GM18517 (cell line): ENCODE data around the gene ZNF512.
"Not testable (repeated sequence)": the region's sequence is repeated elsewhere in the genome, so short reads cannot be mapped to it uniquely, and the experiment has no call there.

ENCODE experiments used
- ATAC-seq: cut with Tn5 transposase; IDR thresholded peaks from one replicate; pipeline ENCODE4 v1.9.1; 2021; ENCODE audit warnings: mild to moderate bottlenecking, moderate library complexity; ENCODE audit not compliant: unreplicated experiment

Gene ZNF512

DNA sequence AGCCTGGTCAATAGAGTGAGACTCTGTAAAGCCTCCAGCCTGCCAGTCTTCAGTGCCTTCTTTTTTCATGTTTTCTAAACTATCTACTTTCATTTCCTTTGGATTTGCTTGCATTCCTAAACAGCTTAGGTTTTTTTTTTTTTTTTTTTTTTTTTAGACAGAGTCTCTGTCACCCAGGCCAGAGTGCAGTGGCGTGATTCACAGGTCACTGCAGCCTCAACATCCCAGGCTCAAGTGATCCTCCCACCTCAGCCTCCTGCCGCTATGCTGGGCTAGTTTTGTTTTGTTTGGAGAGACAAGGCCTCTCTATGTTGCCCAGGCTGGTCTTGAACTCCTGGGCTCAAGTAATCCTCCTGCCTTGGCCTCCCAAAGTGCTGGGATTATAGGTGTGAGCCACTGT, 47.4 kb downstream of the ZNF512 start:
- not testable (repeated sequence) for ATAC-seq

DNA sequence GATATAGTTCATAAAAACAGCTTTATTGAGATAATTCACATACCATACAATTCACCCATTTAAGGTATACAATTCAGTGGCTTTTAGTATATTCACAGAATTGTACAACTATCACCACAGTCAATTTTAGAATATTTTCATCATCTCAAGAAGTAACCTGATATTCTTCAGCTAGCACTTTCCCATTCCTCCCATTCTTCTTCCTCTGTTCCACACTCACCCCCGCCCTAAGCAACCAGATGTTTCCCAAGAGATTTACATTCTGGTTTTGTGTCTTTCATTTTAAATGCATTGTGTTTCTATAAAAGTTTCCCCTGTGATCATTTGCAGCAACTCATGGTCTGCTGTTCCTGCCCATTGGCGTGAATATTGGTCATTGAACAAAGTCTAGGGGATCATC, 51.4 kb downstream of the ZNF512 start:
- ATAC-seq: no peak

DNA sequence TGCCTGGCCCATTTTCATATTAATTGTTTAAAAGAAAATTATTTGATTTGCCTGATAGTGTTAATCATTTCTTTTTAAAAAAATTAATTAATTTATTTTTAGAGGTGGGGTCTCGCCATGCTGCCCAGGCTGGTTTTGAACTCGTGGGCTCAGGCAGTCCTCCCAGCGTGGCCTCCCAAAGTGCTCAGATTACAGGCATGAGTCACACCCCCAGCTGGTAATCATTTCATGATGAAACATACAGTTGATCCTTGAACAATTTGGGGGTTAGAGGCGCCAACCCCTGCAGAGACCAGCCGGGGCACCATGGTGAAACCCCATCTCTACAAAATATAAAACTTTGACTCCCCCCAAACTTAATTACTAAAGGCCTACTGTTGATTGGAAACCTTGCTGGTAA, 53.9 kb downstream of the ZNF512 start:
- no peak for ATAC-seq

DNA sequence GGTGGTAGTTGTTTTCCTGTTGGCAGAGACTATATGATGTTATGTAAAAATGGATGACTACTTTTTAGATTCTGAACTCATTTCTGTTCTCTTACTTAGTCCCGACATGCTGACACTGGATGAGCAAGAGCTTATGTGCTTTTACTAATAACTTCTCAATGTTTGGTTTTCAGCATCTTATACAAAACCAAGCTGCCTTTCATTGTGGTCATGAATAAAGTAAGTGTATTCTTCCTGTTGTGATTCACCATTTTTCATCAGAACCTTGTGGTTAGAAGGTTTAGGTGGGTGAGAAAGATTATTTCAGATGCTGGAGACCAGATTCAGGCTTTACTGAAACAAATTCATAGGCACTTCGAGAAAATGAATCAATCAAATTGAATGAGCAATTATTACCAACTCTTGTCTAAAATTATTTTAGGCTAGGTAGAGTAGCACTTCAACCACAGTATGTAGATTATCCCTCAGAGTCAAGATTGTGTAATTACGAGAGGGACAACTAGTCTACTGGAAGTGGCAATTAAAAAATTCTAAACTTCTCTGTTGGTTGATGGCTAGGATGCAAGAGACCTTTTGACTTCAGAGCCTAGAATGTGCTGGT, 55.3 kb downstream of the ZNF512 start:
- no peak for ATAC-seq

DNA sequence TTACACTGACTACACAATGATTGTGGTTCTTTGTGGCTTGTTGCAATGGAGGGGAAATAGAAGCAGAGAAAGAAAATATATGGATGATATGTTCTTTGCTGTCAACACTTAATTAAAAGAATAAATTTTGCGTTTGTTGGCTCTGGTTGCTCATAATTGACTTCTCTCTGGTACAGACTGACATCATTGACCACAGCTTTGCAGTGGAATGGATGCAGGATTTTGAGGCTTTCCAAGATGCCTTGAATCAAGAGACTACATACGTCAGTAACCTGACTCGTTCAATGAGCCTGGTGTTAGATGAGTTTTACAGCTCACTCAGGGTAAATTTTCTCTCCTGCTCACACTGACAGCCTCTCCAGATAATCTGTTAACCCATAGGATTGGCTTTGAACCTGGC, 55.9 kb downstream of the ZNF512 start:
- ATAC-seq: no peak

DNA sequence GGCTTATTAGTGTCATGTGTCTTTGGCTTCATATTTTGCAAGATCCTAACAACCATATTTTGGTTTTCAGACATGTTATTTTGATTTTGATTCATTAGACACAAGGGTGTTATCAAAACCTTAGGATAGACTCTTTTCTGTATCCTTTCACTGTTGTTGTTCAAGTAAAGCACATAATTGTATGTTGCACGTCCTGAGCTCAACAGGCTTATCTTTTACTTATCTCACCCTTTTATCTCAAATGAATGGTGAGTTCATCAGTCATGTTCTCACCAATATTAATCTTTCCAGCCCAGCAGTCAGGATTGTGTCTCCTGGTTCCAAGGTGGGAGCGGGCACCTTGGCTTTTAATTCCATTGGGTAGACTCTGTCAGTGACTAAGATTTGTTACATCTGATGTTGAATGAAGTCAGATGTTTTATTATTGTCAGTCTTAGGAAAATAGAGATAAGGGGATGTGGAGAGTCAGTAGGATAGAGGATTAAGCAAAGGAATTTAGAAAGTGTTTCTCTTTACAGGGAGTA, 57.9 kb downstream of the ZNF512 start:
- ATAC-seq: no peak

DNA sequence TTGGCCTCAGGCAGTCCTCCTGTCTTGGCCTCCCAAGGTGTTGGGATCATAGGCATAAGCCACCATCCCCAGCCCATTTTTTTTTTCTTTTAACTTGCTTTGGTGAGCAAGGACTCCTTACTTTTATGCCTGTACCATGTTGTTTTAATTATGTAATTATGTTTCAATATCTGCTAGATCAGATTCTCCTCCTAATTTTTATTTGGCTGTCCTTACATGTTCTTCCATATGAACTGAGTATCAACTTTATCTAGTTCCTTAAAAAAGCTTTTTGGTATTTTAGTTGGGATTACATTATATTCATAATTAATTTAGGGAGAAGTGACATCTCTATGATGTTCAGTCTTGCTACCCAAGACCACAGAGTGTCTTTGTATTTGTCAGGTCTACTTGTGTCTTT, 62.4 kb downstream of the ZNF512 start:
- ATAC-seq: no peak

DNA sequence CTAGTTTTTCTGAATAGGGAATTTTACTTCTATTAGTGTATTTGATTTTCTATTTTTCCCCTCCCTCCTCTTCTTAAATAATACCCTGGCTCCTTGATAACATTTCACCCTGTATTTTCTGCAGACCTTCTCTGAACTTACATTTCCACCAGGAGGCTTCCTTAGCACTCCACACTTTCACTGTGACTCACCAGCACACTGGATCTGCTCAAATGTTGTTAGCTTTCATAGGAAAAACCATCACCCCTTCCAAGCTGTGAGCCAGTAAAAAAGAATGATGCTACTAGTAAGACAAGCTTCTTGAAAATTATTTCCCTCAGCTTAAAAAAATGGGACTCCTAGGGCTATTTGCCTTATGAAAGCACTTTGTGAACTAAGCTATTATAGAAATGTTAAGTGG, 64.4 kb downstream of the ZNF512 start:
- no peak for ATAC-seq

DNA sequence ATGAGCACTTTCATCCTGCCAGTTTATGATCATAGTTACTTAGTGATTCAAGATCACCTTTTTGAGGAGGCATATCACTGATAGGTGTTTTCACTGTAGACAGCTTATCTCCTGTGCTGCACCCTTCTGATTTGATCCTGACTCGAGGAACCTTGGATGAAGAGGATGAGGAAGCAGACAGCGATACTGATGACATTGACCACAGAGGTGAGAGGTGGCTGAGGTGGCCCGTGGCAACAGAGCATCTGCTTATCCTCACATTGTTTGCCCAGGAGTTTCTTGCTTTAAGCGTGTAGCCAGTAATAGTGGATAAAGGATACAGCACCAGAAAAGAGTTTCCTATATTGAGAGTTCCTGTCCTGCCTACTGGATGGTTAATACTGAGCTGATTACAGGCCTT, 64.9 kb downstream of the ZNF512 start:
- no peak for ATAC-seq

DNA sequence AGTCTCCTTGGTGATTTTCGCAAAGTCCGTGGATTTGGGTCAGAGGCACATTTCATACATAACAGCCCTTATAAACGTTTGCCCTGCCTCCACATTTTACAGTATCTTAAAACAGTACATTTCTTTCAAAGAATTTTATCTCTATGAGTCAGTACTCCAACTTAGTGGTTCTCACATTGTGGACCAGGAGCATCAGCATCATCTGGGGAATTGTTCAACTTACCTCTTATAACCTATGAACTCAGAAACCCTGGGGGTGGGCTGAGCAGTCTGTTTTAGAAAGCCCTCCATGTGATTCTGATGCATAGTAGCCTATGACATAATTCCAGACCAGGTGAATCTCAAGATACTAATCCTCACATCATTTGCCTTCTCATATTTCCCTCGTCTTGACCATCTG, 68.2 kb downstream of the ZNF512 start:
- no peak for ATAC-seq

DNA sequence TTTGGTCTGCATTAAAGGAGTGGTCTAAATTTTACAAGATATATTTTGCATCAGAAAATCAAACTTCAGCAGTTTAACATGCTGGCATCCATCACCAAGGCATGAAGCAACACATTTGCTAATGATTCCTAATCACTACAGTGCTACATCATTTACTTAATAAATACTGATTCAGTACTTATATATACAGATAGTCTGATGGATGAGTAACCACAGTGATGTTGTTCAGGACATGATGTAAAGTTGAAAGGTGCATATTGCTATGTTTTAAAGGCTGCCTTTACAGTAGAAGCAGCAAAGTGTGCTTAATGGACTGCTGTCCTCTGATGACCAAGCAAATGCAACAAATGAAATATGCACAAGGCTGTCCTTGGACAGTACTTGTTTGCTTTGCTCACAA, 69.5 kb downstream of the ZNF512 start:
- no peak for ATAC-seq

DNA sequence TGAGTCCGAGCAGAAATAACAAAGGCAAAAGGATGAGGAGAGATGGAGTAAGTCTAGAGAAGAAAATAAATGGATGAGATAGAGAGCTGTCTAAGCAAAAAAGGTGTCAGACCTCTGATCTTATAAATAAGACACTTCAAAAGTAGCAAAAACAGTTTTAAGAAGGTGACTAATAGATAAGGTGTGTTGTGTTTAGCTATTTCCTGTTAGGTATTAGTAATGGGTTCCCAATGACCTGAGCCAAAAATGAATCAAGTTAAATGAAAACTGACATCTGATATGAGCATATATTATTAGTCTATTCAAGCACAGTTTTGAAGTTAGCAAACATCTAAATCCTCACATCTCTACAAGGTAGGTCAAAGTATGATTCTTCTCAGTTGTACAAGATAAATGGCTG, 69.9 kb downstream of the ZNF512 start:
- no peak for ATAC-seq

DNA sequence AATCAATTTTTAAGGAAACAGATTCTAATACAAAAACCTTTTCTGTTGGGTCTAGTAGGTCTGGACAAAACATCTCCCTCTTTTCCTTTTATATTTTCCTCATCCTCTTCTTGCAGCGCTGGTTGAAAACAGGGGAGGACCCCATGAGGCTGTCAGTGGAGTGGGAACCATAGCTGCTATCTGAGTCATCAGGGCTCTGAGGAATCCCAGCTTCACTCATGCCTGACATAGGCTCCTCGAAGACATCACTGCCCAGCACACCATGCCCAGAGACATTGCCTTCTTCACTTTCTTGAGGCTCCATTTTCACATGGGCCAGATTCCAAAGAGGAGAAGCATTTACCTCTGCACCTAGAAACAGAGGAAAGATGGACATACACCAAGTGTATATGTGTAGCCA, 70.6 kb downstream of the ZNF512 start:
- no peak for ATAC-seq

DNA sequence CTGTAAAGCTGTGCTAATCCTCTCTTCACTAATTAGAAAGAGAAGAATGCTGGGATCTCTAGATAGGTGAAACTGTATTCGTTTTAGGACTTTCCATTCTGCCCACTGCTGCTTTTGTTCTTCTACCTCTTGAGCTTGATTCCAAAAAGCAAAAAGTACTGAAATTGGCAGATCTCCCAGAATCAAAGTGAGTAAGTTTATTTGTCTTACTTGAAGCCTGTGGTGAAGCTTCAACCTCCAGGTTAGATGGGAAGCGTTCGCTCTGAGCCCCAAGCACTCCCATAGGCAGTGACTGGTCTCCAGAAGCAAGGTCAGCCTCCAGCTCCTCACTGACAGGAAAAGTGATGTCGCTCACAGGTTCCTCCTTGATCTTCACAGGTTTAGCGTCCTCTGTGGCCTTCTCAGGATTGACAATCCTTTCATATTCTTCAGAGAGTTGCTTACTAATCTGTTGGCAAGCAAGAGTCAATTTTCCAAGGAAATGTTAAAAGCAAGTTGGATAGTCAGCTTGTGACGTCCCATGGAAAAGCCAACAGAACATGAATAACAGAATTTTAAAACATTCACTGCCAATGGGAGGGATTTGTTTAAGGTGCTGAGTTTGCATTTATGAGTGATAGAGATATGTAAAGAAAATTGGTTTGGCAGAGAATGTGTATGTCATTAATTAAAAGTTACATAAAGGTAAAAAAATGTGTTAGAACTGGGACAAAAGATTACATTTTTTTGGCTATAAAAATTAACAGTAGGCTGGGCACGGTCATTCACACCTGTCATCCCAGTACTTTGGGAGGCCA, 72.5 kb downstream of the ZNF512 start:
- ATAC-seq: no peak

DNA sequence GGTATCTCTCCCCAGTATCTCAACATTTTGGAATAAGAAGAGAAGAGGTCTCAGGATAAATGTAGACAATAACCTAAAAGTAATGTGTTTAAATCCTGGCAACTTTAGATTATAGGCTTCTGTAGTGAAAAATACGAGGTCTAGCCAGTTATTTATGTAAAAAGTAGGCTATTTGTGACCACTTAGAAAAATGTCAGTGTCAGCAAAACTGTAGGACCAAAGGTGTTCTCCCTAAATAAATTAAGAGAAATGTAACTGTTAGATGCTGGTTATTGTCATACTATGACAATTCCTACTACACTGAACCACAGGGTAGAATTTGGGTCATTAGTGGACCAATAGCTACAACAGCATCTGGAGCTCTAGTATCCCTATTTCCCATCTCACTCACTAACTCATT, 78.5 kb downstream of the ZNF512 start:
- ATAC-seq: no peak

DNA sequence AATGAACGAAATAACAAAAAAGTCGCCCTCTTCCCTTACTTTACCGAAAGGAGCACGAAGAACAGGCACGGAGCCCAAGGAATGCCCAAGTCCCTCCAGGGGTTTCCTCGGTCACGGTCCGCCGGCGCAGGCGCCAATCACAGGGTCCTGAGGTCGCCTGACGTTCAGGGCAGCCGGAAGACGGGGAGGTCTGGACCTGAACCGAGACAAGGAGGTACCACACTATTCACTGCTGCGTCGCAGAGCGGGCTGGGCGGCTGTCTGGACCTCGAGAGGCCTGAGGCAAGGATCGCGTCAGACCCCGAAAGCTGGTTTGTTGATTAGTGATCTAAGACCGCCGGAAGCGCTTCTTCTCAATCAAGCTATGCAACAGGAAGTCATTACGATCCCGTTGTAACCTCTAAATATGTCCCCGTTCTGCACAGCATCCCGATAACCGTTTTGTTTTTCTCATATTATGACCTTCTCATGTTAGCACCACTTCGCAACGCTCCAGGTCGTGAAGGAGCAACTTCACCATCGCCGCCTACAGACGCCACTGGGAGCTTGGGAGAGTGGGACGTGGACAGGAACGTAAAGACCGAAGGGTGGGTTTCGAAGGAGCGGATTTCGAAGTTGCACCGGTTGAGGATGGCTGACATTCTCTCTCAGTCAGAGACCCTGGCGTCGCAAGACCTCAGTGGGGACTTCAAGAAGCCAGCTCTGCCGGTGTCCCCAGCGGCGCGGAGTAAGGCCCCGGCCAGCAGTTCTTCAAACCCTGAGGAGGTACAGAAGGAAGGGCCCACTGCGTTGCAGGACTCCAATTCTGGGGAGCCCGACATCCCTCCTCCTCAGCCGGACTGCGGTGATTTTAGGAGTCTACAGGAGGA, 80.7 kb downstream of the ZNF512 start, which contains the start of the genes SLC4A1AP and SUPT7L:
Gene SLC4A1AP, plus strand, starts transcription at position 605 of the 869 bp plus-strand sequence. Its CDS starts 26 bp downstream, at position 631.
Gene SUPT7L, minus strand, starts transcription at position 330 of the 869 bp plus-strand sequence. CDS start 1,422 bp downstream, outside the sequence.
- ATAC-seq: peak; percentile 69

DNA sequence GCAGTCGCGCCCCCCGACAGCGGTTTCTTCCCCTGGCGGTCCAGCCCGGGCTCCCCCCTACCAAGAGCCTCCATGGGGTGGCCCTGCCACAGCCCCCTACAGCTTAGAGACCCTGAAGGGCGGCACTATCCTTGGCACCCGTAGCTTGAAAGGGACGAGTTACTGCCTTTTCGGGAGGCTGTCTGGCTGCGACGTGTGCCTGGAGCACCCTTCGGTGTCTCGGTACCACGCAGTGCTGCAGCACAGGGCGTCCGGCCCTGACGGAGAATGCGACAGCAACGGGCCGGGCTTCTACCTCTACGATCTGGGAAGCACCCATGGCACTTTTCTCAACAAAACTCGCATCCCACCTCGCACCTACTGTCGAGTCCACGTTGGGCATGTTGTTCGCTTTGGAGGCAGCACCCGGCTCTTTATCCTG, 81.3 kb downstream of the ZNF512 start:
- no peak for ATAC-seq

DNA sequence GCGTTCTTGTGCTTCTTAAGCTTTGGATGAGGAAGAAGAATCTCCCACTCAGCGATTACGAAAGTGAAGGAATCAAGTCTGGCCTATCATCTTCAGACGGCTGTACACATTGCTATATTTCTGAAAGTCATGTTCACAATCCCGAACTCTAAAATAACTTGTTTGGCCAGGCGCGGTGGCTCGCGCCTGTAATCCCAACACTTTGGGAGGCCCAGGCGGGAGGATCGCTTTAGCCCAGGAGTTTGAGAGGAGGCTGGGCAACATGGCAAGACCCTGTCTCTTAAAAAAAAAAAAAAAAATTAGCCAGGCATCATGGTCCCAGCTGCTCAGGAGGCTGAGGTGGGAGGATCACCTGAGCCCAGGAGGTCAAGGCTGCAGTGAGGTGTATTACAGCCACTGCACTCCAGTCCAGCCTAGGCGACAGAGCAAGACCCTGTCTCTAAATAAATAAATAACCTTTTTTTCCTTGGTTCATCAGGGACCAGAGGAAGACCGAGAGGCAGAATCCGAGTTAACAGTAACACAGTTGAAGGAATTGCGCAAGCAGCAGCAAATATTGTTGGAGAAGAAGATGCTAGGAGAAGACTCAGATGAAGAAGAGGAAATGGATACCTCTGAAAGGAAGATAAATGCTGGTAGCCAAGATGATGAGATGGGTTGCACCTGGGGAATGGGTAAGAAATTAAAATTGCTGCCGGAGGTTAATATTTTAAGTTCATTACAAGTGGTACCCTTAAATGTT, 82.0 kb downstream of the ZNF512 start:
- no peak for ATAC-seq

DNA sequence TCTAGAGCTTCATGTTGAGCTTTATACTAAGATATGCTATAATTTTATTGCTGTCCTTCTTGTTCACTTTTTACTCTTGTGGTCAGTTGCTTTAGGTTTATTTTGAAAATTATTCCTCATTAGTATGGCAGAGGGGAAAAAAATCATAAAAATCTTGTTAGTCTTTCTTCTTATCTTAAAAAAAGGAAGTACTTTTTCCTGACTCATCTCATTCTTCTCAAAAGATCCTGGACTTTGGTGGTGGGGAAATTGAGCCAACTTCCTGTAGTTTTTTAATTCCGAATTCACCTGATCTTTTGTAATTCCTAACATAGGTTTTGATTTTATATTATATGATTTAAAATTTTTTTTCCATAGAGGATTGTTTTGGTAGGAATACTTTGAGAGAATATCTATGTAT, 84.6 kb downstream of the ZNF512 start:
- ATAC-seq: no peak

DNA sequence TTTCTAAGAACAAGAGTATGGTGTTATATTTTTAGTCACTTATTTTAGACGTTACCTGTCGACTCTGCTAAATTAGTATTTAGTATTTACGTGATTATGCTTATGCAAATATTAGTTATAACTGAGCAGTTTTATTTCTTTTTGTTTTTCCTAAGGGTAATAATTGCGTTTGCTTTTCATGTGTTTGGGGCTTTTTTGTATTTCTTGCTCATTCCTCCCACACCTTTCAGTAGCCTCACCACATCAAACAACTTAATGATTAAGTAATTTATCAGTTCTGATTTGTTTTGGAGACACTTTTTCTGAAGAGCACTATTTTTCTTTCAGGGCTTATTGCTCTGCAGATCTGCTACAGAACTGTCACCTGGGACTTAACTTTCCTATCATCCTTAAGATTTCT, 88.4 kb downstream of the ZNF512 start:
- ATAC-seq: no peak
